GM23338 (cell line): ENCODE measurements around the gene ZNF276. TPM values are rescaled to one million over a fixed set of nuclear protein-coding genes. Genes with fewer than 3 reads are reported as not detected.
"Not testable (repeated sequence)": the region's sequence is repeated elsewhere in the genome, so short reads cannot be mapped to it uniquely, and the experiment has no call there.

Experiments used
- ATAC-seq: fragments of 200-7000 bp; cut with Tn5 transposase; 3 replicates; pipeline ENCODE4 v1.9.1; 2020
- DNase-seq: peaks from one replicate; pipeline ENCODE4 v3.0.0-alpha.2; 2015; ENCODE audit warnings: low spot score
- H2AFZ ChIP-seq: fragments of 200-600 bp; sonication (generic); 2 replicates; pipeline ENCODE4 v1.8.0; 2016; ENCODE audit warnings: antibody characterized with exemption, mild to moderate bottlenecking, moderate library complexity
- H3F3A ChIP-seq: fragments of 200-600 bp; sonication (generic); replicated peaks from 2 replicates; pipeline ENCODE4 v1.8.0; 2017; ENCODE audit warnings: antibody characterized with exemption, mixed run types, low read depth
- H3K27ac ChIP-seq: fragments of 200-600 bp; sonication (generic); 2 replicates; pipeline ENCODE4 v1.6.1; 2016; ENCODE audit warnings: low read depth
- H3K27me3 ChIP-seq: fragments of 200-600 bp; sonication (generic); 2 replicates; pipeline ENCODE4 v1.8.0; 2016; ENCODE audit warnings: mild to moderate bottlenecking, mixed run types, moderate library complexity; ENCODE audit not compliant: insufficient read depth
- H3K36me3 ChIP-seq: fragments of 200-600 bp; sonication (generic); 2 replicates; pipeline ENCODE4 v1.8.0; 2016; ENCODE audit warnings: mild to moderate bottlenecking; ENCODE audit not compliant: insufficient read depth
- H3K4me1 ChIP-seq: fragments of 200-600 bp; sonication (generic); 2 replicates; pipeline ENCODE4 v1.8.0; 2016; ENCODE audit warnings: mild to moderate bottlenecking, moderate library complexity; ENCODE audit not compliant: insufficient read depth
- H3K4me2 ChIP-seq: fragments of 200-600 bp; sonication (generic); 2 replicates; pipeline ENCODE4 v1.7.1; 2017; ENCODE audit warnings: mixed run types
- H3K4me3 ChIP-seq: fragments of 200-600 bp; sonication (generic); 2 replicates; pipeline ENCODE4 v1.6.1; 2016; ENCODE audit warnings: mixed run types
- H3K79me2 ChIP-seq: fragments of 200-600 bp; sonication (generic); replicated peaks from 2 replicates; pipeline ENCODE4 v1.8.0; 2017; ENCODE audit warnings: mild to moderate bottlenecking; ENCODE audit not compliant: insufficient read depth
- H3K9me2 ChIP-seq: fragments of 200-600 bp; sonication (generic); 2 replicates; pipeline ENCODE4 v1.8.0; 2017; ENCODE audit not compliant: insufficient read depth
- H4K20me1 ChIP-seq: fragments of 200-600 bp; sonication (generic); replicated peaks from 2 replicates; pipeline ENCODE4 v1.8.0; 2017; ENCODE audit warnings: mild to moderate bottlenecking; ENCODE audit not compliant: insufficient read depth
- H3K27ac Mint-ChIP-seq: 2 replicates; pipeline ENCODE4 v1.8.0; 2020; ENCODE audit warnings: inconsistent platforms, mild to moderate bottlenecking, moderate library complexity, mixed read lengths
- H3K27me3 Mint-ChIP-seq: 3 replicates; pipeline ENCODE4 v1.8.0; 2022; ENCODE audit warnings: low read depth, mild to moderate bottlenecking, moderate library complexity, mixed read lengths, inconsistent platforms; ENCODE audit not compliant: insufficient read depth, poor library complexity
- H3K36me3 Mint-ChIP-seq: 3 replicates; pipeline ENCODE4 v1.8.0; 2021; ENCODE audit warnings: low read depth, mild to moderate bottlenecking, inconsistent platforms, moderate library complexity, mixed read lengths
- H3K4me1 Mint-ChIP-seq: 3 replicates; pipeline ENCODE4 v1.8.0; 2020; ENCODE audit warnings: mild to moderate bottlenecking, inconsistent platforms, mixed read lengths
- H3K4me3 Mint-ChIP-seq: 3 replicates; pipeline ENCODE4 v1.8.0; 2021; ENCODE audit warnings: moderate library complexity, mild to moderate bottlenecking, inconsistent platforms, mixed read lengths
- H3K9me3 Mint-ChIP-seq: 3 replicates; pipeline ENCODE4 v1.8.0; 2020; ENCODE audit warnings: moderate library complexity, mild to moderate bottlenecking, inconsistent platforms, mixed read lengths
- CREB1 ChIP-seq: fragments of 250-450 bp; sonication (Bioruptor Pico); IDR thresholded peaks from 2 replicates; pipeline ENCODE4 v1.5.0; 2020; ENCODE audit warnings: low read depth, mild to moderate bottlenecking, moderate library complexity
- CTCF ChIP-seq, 2 experiments: fragments of 200-600 bp in 1 of 2; sonication (generic) in 1 of 2; conservative IDR thresholded peaks; 2 replicates each; pipeline versions ENCODE4 v1.5.1 to v1.6.1; 2016 to 2017; ENCODE audit warnings: antibody characterized with exemption in 2 of 2, low read depth in 2 of 2, mild to moderate bottlenecking in 2 of 2, moderate library complexity in 1 of 2
- JUNB ChIP-seq: IDR thresholded peaks from one replicate; pipeline ENCODE4 v1.6.1; 2016; ENCODE audit warnings: antibody characterized with exemption; ENCODE audit not compliant: unreplicated experiment
- NANOG ChIP-seq: IDR thresholded peaks from 2 replicates; pipeline ENCODE4 v1.6.1; 2016; ENCODE audit warnings: antibody characterized with exemption, borderline replicate concordance
- ZNF114 ChIP-seq: fragments of 250-450 bp; sonication (Bioruptor Pico); IDR thresholded peaks from 2 replicates; pipeline ENCODE4 v1.5.0; 2020; ENCODE audit warnings: mild to moderate bottlenecking, moderate library complexity
- ZNF331 ChIP-seq: fragments of 250-450 bp; sonication (Bioruptor Pico); IDR thresholded peaks from 2 replicates; pipeline ENCODE4 v1.5.0; 2020; ENCODE audit warnings: low read depth, mild to moderate bottlenecking, moderate library complexity
- polyA plus RNA-seq: library from polyadenylated mRNA; unstranded; fragments of >200 nt; fragmentation: Nextera tagmentation; extraction: Ambion mirVana; gene quantifications from 2 replicates; pipeline ENCODE4 v1.2.1, GENCODE V29; 2016
- total RNA-seq: library from RNA; depleted of rRNA; stranded (reverse); fragments of >200 nt; shearing (Covaris generic); gene quantifications from 2 replicates; pipeline ENCODE4 v1.2.3, GENCODE V29; 2014

ZNF276 gene
- total and polyA plus RNA-seq, 2 experiments from 2014 or later: 3.4 to 15.6 TPM

GRCh38 chr16:89779909-89780305 is 58.6 kb downstream of the ZNF276 start:
- Mint-ChIP-seq H3K36me3 (peaks cover 71% of the 10 kb centered on the region), H3K27ac (peak overlapping the region; percentile 70; the same call in 1 of the 2 replicates), H3K4me1 (no peaks in the 10 kb centered on the region; the same call in 2 of the 3 replicates), H3K9me3 (no peaks in the 10 kb centered on the region), H3K27me3 (peaks cover 9% of the 10 kb centered on the region), H3K4me3 (no peak overlapping the region)
- peaks cover 29% of the 10 kb centered on the region for H3K36me3 ChIP-seq
- ATAC-seq (peak; percentile 68), DNase-seq (no peak)
- H3F3A ChIP-seq: 0 out of 2 replicates have a peak, but pooled peaks cover 4% of the 10 kb centered on the region
- no peak overlapping the region for H3K27ac ChIP-seq
- H3K4me2 ChIP-seq: no peak overlapping the region
- no peaks in the 10 kb centered on the region; the same call in 1 of the 2 replicates for H4K20me1 ChIP-seq
- H3K9me2 ChIP-seq: no peaks in the 10 kb centered on the region
- no peaks in the 10 kb centered on the region for H3K4me1 ChIP-seq
- no peaks in the 10 kb centered on the region for H3K79me2 ChIP-seq
- TF ChIP-seq JUNB (no peak), NANOG (no peak), ZNF331 (no peak), CTCF (conservative IDR thresholded peaks at IDR 0.05; ENCODE audit: low read depth in 2 of 2) (no peak), ZNF114 (CRISPR knock-in tag) (no peak), CREB1 (no peak)
- H2AFZ ChIP-seq: no peak overlapping the region
- no peak overlapping the region for H3K4me3 ChIP-seq
- no peaks in the 10 kb centered on the region for H3K27me3 ChIP-seq

GRCh38 chr16:89782489-89782888 is 61.2 kb downstream of the ZNF276 start:
- no peak overlapping the region for H3K4me2 ChIP-seq
- no peaks in the 10 kb centered on the region for H3K79me2 ChIP-seq
- H3K4me1 ChIP-seq: no peaks in the 10 kb centered on the region
- no peak for TF ChIP-seq NANOG
- Mint-ChIP-seq H3K4me3 (no peak overlapping the region), H3K36me3 (peaks cover 80% of the 10 kb centered on the region), H3K9me3 (no peaks in the 10 kb centered on the region), H3K27ac (peak overlapping the region; percentile 58; the same call in 1 of the 2 replicates), H3K4me1 (no peaks in the 10 kb centered on the region; the same call in 2 of the 3 replicates), H3K27me3 (peaks cover 9% of the 10 kb centered on the region)
- peaks cover 3% of the 10 kb centered on the region for H4K20me1 ChIP-seq
- H3K27me3 ChIP-seq: no peaks in the 10 kb centered on the region
- ATAC-seq: no peak
- H3K36me3 ChIP-seq: peaks cover 35% of the 10 kb centered on the region
- no peaks in the 10 kb centered on the region for H3K9me2 ChIP-seq
- no peak overlapping the region for H2AFZ ChIP-seq
- H3K4me3 ChIP-seq: no peak overlapping the region
- H3K27ac ChIP-seq: no peak overlapping the region
- DNase-seq: no peak
- H3F3A ChIP-seq: 0 out of 2 replicates have a peak, but pooled peaks cover 4% of the 10 kb centered on the region

- not testable (repeated sequence) for H3K4me3 Mint-ChIP-seq, H3K27me3 ChIP-seq, H4K20me1 ChIP-seq, H3K27ac Mint-ChIP-seq, H3K9me2 ChIP-seq, DNase-seq, H3K79me2 ChIP-seq, H3K27me3 Mint-ChIP-seq, H3K4me2 ChIP-seq, H3K27ac ChIP-seq, H2AFZ ChIP-seq, H3K9me3 Mint-ChIP-seq, H3K4me1 Mint-ChIP-seq, ATAC-seq, H3K4me3 ChIP-seq, H3F3A ChIP-seq, H3K4me1 ChIP-seq
- H3K36me3 Mint-ChIP-seq: peaks cover 80% of the 10 kb centered on the region
- peaks cover 26% of the 10 kb centered on the region for H3K36me3 ChIP-seq
Measured at GRCh38 chr16:89783952-89784351, 62.6 kb downstream of the ZNF276 start.
